Posterior vena cava (tissue), 2 donors: ENCODE measurements around the gene IFT43. TPM values are rescaled to one million over a fixed set of nuclear protein-coding genes. Genes with fewer than 3 reads are reported as not detected.

Experiments used
- DNase-seq: peaks from one replicate; pipeline ENCODE4 v3.0.0-alpha.2; 2020; ENCODE audit warnings: low spot score
- intact Hi-C, 2 donors: fragments of 100-400 bp; cut with DNase I; formaldehyde crosslinking; loops; one replicate each; pipeline versions ENCODE4 v1.14.1 to v1.14.2; 2022 to 2023
- total RNA-seq, 2 donors: library from RNA; stranded (reverse); fragmentation: NEBNext Ultra II Directional; extraction: Animal tissue kit (Norgen Biotek cat#: 25700); gene quantifications; one replicate each; pipeline ENCODE4 v1.2.1, GENCODE V29; 2021
- donor health status: DM: yes; HTN: yes; CAD: no.
- donor health status: DM: yes; HTN: yes; CAD: no.

IFT43 gene
- total RNA-seq, 2 donors from 2014 or later = 44.9 to 79.6 TPM

DNA sequence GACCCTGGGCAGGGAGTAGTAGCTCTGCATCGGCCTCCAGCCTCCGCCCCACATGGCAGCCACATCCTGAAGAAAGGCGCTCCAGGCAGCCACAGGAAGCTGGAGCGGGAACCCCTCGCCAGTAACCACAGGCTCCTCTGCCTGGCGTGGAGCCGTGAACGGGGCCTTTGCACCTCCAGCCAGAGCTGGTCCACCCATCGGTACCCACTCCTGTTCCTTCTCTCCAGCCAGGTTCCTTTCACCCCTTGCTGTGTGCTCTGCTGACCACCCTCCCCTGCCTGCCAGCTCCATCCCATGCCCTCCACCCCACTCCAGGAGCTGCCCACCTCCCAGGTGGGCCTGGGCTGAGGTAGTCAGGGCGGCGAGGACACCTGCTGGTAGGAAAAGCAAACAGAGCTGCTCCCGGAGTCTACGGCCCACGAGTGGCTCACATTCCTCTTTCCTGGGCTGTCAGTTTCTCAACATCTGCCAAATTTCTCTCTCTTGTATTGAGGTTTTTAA lies 6.4 kb upstream of the IFT43 start:
- intact Hi-C loops = loop anchor here in 1 of 2 donors (10.0 kb wide), 1 partner anchor 74 kb away; no protein-coding TSS in a partner anchor
- no peak for DNase-seq

DNA sequence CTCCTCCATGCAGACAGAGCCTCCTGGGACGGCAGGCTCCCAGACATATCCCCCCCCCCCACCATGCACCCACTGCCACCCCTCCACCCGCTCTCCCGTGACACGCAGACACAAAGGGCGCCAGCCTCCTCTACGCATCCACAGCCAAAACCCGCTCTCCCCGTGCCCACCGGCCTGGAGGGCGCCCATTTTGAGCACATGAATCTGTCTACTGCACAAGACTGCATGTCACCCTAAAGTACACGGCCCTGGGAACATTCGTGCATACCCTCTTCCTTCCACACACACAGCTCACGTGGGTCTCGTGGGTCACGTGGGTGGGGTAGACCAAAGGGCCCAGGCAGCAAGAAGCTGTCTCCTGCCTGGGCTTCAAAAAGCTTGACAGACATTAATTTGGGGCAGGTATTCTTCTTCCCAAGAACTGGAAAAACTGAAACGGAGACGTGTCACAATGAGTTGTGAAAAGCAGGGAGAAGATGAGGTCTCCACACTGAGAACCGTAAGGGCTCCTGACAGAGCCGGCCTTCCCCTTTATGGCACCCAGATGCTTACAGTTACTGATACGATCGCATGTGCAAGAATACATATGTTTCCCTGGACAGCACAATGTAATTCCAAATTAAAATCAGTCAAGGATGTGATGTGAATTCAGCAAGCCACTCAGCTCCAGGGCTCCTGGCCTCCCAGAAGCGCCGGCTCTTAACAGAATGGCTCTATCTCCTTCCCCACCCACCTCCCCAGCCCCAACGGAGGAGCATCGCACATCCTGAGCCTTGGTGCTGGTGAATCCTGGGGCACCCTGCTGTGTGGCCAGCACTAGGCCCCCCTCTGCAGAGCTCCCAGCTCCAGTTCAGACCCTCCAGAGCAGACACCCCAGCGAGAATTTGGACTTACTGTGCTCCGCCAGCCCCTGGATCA lies 5.7 kb upstream of the IFT43 start:
- DNase-seq = no peak

DNA sequence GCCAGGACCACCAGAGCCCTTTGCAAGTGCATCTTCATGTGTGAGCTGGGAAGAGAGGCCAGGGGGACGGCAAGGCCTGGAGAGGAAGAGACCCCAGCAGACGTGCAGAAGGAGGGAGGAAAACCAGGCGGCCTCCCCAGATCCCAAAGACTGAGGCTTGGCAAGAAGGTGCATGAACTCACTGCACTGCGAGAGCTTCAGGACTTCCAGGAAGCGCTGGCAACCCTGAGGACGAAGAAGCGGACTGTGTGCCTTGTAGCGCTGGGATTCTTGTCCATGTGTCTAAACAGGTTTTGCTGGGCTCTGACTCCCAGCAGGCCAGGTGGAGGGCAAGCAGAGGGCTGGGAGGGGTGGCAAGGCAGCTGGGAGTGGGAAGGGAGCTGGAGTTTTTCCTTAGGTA lies 4.7 kb upstream of the IFT43 start:
- intact Hi-C loops = loop anchor here (2.0 to 5.0 kb wide), 4 partner anchors 186 to 404 kb away; partner anchors contain the start of gene FLVCR2 (in 1 of the 2)
- DNase-seq = no peak

More for the DNA sequence above, 5.7 kb upstream of the IFT43 start:
- intact Hi-C loops = loop anchor here (2.0 to 10.0 kb wide), 5 partner anchors 75 to 403 kb away; partner anchors contain the start of gene FLVCR2 (in 1 of the 2)

DNA sequence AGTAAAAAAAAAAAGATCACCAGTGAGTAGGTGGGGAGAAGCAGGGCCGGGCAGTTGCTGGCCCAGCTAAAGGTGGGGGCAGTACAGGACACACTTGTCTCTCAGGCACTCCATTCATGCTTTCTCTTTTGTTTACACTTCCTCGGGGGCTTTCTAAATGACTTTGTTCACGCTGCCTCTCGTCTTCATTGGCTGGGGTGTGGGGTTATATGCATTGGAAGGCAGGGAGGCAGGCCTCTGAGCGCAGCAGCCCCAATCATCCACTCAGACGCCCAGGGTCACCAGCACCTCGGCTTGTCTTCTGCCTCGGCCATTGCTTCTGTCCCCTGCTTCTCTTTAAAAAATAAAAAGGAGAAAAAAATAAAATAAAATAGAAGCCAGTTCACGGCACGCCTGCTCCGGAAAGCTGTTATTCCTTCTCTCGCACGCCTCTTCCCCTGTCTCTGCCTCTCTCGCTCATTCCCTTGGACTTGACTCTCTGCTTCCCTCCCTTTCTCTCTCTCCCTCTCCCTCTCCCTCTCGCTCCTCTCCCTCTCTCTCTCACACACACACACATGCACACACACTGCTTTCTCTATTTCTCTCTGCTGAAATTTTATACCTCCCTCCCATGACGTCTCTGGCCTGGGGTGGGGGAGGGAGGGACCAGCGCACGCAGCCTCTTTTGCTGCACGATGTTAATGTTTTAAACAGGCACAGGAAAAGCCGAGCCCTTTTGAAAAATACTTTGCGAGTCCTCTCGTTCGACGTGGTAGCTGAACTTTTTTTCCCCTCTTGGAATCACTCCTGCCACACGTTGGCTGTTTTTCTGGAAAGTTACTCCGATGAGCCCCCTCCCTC lies 3.9 kb upstream of the IFT43 start, which contains the start of gene TGFB3:
TSS of gene TGFB3 (minus strand) at position 570 of the 840 bp plus-strand sequence. CDS start 1,102 bp downstream, outside the sequence.
- peak; percentile 90 for DNase-seq
- intact Hi-C loops = loop anchor here (2.0 to 5.0 kb wide), 4 partner anchors 187 to 404 kb away; partner anchors contain the start of gene FLVCR2 (in 1 of the 2)

DNA sequence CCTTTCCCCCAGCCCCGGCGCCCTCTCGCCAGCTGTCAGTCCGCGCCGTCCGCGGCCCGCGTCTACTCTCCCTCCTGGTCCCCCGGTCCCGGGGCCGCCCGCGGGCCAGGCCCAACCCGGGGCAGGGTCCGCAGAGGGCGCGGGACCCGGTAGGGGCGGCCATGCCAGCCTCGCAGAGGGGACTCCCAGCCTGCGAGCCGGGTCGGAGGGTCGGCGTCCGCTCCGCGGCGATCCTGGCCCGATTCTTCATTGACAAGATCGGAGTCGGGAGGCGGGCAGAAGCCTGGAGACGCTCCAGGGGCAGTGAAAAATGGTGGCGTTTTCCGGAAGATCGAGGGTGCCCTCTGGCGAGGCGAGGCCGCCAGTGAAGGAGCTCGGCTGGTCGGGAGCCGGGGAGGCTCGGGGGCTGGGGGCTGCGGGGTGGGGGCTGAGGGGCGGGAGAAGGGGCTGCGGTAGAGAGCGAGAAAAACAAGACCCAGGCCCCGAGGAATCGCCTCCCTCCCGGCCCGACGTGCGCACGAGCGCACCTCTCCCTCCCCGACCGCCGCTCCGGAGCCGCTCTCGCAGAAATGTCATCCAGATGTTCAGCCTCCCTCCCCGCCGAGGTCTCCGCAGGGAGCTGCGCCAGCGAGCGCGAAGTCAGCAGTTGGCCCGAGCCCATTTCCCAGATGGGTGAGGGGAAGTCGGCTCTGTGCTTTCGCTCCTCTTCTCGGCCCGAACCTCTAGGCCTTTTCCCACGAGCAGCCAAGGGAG lies 3.1 kb upstream of the IFT43 start:
- peak; percentile 96 for DNase-seq
- intact Hi-C loops = loop anchor here in 1 of 2 donors (5.0 kb wide), 2 partner anchors 270 to 405 kb away; partner anchors contain the start of gene FLVCR2

DNA sequence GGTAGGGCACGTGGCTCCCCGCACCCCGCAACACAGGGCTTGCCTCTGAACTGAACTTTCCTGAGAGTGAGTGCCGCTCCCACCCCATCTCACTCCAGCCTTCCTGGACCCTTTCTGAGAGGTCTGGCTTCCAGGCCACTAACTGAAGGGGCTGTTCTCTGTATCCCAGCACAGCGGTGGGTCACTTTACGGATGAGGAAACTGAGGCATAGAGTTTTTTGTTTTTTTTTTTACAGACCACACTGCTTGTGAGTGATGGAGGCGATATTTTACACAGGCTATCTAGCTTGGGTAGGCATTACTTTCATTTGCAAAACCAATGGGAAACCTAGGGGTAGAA lies 2.6 kb upstream of the IFT43 start:
- intact Hi-C loops = loop anchor here in 1 of 2 donors (5.0 kb wide), 2 partner anchors 271 to 406 kb away; partner anchors contain the start of gene FLVCR2
- DNase-seq = no peak

DNA sequence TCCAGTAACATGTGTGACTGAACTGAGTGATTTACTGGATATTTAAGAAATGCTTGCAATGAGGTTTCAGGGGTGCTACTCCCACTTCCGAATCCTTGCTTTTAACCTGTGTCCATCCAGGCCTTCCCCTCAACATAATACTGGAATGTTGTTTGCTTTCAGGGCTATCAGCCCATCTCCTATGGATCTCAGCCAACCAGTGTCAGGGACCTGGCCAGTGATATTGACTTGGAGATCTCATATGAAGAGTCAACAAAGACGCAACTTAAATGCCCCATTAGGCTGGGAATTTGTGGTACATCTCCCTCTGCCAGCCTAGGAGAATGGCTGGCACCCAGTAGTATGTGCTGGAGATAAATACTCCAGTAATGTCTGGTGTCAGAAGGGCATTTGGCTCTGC lies 889 bp upstream of the IFT43 start:
- intact Hi-C loops = loop anchor here in 1 of 2 donors (5.0 kb wide), 2 partner anchors 272 to 407 kb away; partner anchors contain the start of gene FLVCR2
- no peak for DNase-seq

DNA sequence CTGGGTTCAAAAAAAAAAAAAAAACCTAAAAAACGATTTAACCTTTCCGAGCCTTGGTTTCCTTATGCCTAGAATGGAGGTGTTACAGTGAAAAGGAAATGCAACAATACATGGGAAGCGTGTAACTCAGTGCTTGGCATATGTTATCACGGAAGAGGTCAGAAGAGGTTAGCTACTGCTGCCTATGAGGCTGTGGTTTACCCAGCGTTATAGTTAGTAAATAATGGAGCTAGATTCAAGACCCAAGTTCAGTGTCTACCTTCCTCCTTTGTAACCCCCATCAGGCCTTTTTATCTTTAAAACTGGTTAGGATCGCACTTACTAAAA lies 839 bp downstream of the IFT43 start:
- intact Hi-C loops = no loop called here
- DNase-seq = no peak

DNA sequence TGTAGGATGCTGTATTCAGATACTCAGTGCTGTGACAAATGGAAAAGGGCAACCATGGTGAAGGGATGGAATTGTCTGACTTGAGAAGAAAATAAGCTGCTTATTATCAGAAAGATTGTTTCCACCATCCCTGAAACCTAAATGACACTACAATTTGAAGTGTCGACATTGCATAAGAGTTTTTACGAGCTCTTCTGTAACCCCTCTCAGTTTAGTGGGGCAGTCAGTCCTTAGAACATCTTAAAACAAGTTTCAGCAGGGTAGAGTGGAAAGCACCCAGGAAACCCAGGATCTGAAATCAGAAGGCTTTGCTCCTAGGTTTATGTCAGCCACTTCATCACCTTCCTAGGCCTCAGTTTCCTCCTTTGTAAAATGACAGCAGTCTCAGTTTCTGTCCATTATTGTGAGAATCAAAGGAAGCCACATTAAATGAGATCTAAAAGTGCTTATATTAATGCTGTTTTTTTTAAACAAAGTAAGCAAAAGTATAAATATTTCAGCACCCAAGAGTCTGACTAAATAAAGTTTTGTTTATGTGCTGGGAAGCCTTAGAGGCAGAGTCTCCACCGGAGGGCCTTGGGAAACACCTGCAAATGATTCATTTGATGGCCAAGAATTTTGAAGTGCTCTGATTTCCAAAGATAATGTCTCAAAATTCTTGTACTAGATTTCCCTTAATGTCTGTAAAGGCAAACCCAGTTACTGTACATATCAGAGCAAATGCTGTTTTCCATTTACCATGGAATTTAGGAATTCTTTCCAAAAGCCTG lies 1.8 kb downstream of the IFT43 start:
- DNase-seq = no peak
- intact Hi-C loops = no loop called here

DNA sequence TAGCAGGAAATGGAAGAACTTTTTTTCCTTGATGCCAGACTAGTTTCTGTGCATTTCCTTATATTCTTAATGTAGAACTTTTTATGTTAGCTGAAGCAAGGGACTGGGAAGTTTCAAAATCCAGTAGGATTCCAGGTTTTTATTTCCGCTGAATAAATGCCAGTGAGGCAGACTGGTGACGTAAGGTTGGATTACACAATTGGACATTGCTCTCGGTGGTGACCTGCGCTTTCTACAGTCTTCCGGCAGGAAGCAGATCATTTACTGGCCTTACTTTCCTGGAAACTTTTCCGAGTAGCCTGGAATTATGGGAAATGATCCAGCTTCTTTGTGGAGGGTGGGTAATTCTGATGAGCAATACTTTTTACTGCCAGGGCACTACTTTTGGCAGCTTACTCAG lies 3.6 kb downstream of the IFT43 start:
- intact Hi-C loops = no loop called here
- no peak for DNase-seq

DNA sequence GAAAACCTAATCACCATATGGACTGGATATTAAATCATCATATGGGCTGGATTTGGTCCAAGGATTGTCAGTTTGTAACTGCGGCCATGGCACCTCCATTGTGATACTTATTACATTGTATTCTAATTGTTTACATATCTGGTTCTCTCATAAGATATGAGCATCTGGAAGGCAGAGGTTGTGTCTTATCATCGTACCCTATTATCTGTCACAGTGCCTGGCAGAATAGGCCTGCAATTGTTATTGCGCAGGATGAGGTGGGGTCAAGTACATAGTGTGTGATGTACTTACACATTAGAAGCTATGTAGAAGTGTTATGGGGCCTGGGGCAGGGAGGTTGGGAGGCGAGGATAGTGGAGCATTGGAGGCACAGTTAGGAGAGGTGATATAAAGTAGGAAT lies 4.7 kb downstream of the IFT43 start:
- no peak for DNase-seq
- intact Hi-C loops = no loop called here

DNA sequence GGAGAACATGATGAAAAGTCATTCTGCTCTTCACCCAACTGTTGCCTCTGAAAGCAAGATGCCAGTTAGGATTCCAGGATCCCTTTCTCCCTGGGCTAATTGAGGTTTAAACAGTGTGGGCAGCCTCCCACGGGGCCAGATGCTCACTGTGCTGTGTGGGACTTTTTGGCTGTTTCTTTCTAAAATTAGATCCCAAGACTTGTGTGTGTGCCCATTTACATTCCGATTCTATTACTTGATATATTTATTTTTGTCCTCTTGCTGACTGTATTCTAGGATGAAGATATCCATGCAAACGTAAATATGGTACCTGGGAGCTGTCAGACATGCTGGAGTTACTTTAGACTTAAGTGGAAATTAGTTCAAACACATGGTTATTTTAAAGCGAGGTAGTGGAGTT lies 6.2 kb downstream of the IFT43 start:
- intact Hi-C loops = no loop called here
- no peak for DNase-seq

DNA sequence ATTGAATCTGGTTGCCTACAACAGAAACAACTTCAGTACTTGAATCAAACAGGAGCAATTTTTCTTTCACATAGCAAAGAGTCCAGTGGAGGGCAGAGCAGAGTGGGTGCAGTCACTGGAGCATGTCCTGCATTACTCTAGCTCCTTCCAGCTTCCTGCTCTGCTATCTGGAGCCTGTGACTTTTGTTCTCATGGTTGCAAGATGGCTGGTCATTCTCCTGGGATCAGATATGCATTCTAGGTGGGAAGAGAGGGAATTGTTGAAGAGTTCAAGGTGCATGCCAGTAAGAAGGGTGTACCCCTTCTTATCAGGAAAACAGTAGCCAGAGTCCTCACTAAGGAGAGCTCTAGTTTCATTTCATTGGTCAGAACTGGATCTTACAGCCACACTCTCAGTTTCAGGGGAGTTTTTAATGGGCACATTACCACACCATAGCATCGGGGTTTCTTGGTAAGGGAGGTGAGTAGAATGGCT lies 8.0 kb downstream of the IFT43 start:
- intact Hi-C loops = no loop called here
- no peak for DNase-seq

DNA sequence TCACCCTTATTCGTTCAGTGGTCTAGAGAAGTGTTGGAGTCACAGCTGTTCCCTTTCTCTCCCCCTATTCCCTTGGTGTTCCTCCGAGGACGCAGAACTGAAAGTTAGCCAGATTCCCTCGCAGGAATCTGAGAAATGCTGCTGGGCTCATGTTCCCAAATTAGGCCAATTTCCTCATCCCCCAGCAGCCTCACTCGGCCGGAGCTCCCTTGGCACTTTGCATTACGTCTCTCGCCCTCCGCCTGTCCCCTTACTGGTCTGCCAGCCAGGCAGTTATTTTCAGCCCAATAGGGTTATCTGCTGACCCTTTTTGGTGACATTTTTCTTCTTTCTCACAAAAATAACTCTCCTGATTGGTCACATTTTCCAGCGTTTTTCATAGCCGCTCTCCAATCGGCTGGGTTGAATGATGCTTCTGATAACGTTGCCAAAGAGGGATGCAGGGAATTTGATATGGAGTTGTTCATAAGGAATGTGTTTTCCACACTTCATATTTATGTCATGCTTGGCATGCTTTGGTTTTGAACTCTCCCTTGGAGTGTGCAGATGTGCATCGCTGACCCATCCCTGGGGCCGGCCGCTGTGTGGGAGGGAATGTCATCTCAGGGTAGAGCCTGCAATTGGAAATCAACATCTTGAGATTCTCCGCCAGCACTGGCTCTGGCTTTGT lies 9.9 kb downstream of the IFT43 start:
- DNase-seq = peak; percentile 91
- intact Hi-C loops = no loop called here

DNA sequence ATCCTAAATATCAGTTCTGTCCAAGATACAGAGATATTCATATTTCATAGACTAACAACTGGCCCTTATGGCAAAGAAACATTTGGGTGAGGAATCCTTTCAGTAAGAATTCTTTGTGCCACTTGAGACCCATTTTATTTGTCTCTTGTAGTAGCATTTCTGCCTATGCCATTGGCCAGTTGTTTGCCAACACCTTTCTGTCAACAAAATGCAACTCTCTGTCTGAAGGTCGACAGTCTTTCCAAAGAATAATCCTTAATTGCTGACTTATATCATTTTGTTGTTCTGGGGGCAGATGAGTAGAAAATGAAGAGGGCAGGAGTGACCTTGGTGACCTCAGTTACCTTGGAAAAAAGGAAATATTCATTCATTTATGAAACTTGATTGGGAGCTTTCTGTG lies 10.9 kb downstream of the IFT43 start:
- DNase-seq = no peak
- intact Hi-C loops = no loop called here

DNA sequence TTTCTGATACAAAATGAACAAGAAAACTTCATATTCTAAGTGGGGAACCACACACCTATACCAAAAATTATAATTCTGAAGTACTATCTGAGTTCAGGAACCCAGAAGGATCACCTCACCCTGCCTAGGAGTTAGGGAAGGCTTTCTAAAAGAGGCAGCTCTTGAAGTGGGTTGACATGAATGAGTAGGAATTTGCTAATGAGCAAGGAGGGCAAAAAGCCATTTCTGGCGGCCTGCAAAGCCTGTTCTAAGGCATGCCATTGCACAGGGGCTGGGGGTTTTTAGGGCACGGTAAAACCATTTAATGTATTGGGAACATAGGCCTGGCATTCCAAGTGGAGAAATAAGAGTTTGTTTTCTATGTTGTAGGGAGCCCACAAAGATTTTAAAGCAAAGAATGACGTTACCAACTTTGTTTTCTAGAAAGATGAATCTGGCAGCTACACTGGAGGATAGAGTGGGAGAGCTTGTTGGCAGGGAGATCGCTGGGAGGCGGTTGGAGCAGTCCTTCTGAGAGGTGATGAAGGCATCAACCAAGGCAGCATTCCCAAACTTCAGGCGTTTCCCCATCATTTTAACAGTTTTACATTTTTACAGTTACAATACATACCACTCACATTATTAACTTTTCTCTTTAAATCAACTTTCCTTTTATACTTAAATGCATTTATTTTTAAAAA lies 14.1 kb downstream of the IFT43 start:
- intact Hi-C loops = no loop called here

DNA sequence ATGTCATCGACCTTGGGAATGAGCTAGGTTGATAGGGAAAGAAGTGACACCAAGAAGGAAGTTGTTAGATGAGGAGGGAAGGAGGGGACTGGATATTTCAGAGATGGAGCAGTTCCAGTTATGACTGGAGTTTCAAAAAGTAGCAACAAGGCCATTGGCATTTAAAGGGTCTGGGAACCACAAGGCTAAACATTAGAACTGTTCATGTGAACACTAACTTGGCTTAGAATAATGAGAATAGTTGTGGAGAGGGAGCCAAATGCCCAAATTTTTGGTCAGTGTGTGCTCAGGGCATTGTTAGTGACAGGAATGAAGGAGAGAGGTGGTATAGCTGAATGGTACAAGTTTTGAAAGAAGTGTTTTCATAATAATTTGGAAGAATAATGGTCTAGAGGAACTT lies 16.8 kb downstream of the IFT43 start:
- DNase-seq = no peak
- intact Hi-C loops = no loop called here

More for the DNA sequence above, 14.1 kb downstream of the IFT43 start:
- DNase-seq = no peak
